ENCODE measurements around the gene HLA-DMB.

The HLA-DMB gene

DNA sequence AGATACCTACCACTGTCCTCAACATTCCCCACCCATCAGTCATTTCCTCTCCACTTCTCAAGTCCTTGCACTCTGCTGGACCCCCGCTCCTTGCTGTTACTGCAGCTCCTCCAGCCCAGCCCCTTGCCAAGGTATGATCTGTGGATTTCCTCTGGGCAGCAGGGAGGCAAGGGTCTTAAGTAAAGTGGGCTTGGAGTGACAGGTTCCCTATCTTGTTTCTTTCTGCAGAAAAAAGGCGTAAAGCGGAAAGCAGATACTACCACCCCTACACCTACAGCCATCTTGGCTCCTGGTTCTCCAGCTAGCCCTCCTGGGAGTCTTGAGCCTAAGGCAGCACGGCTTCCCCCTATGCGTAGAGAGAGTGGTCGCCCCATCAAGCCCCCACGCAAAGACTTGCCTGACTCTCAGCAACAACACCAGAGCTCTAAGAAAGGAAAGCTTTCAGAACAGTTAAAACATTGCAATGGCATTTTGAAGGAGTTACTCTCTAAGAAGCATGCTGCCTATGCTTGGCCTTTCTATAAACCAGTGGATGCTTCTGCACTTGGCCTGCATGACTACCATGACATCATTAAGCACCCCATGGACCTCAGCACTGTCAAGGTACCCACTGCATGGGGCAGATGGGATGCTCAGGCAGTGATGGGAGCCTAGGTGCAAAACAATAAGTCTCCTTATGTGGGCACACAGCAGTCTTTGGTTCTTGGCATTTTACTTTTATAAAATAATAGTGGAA, 35.7 kb upstream of the HLA-DMB start:
- TF ChIP-seq NFIC (IDR thresholded peaks at IDR 0.05): no peak
- no peak for TF ChIP-seq TEAD4 (IDR thresholded peaks at IDR 0.05)
- no peak for TF ChIP-seq ZBTB7A (IDR thresholded peaks at IDR 0.05; ENCODE audit: low read depth)
- no peak for TF ChIP-seq YY1 (IDR thresholded peaks at IDR 0.05; ENCODE audit: low read depth)
- TF ChIP-seq FOXM1 (IDR thresholded peaks at IDR 0.05; ENCODE audit: borderline replicate concordance, low read depth): no peak
- no peak for TF ChIP-seq RAD21 (IDR thresholded peaks at IDR 0.05; ENCODE audit: low read depth)
- no peak for TF ChIP-seq CREB1 (IDR thresholded peaks at IDR 0.05; ENCODE audit: low read depth)
- TF ChIP-seq, protein P1, sequence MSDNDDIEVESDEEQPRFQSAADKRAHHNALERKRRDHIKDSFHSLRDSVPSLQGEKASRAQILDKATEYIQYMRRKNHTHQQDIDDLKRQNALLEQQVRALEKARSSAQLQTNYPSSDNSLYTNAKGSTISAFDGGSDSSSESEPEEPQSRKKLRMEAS (IDR thresholded peaks at IDR 0.05): no peak
- no peak for TF ChIP-seq TAF1 (IDR thresholded peaks at IDR 0.05; ENCODE audit: low read depth)
- no peak for TF ChIP-seq EGR1 (IDR thresholded peaks at IDR 0.05)
- TF ChIP-seq, protein P2, sequence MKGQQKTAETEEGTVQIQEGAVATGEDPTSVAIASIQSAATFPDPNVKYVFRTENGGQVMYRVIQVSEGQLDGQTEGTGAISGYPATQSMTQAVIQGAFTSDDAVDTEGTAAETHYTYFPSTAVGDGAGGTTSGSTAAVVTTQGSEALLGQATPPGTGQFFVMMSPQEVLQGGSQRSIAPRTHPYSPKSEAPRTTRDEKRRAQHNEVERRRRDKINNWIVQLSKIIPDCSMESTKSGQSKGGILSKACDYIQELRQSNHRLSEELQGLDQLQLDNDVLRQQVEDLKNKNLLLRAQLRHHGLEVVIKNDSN (IDR thresholded peaks at IDR 0.05): no peak
- TF ChIP-seq, protein P3, sequence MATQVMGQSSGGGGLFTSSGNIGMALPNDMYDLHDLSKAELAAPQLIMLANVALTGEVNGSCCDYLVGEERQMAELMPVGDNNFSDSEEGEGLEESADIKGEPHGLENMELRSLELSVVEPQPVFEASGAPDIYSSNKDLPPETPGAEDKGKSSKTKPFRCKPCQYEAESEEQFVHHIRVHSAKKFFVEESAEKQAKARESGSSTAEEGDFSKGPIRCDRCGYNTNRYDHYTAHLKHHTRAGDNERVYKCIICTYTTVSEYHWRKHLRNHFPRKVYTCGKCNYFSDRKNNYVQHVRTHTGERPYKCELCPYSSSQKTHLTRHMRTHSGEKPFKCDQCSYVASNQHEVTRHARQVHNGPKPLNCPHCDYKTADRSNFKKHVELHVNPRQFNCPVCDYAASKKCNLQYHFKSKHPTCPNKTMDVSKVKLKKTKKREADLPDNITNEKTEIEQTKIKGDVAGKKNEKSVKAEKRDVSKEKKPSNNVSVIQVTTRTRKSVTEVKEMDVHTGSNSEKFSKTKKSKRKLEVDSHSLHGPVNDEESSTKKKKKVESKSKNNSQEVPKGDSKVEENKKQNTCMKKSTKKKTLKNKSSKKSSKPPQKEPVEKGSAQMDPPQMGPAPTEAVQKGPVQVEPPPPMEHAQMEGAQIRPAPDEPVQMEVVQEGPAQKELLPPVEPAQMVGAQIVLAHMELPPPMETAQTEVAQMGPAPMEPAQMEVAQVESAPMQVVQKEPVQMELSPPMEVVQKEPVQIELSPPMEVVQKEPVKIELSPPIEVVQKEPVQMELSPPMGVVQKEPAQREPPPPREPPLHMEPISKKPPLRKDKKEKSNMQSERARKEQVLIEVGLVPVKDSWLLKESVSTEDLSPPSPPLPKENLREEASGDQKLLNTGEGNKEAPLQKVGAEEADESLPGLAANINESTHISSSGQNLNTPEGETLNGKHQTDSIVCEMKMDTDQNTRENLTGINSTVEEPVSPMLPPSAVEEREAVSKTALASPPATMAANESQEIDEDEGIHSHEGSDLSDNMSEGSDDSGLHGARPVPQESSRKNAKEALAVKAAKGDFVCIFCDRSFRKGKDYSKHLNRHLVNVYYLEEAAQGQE (IDR thresholded peaks at IDR 0.05; ENCODE audit: low read depth): no peak
- TF ChIP-seq TCF12 (IDR thresholded peaks at IDR 0.05; ENCODE audit: low read depth): no peak
- TF ChIP-seq CEBPB (IDR thresholded peaks at IDR 0.05): no peak
- TF ChIP-seq EP300 (IDR thresholded peaks at IDR 0.05; ENCODE audit: borderline replicate concordance): no peak

DNA sequence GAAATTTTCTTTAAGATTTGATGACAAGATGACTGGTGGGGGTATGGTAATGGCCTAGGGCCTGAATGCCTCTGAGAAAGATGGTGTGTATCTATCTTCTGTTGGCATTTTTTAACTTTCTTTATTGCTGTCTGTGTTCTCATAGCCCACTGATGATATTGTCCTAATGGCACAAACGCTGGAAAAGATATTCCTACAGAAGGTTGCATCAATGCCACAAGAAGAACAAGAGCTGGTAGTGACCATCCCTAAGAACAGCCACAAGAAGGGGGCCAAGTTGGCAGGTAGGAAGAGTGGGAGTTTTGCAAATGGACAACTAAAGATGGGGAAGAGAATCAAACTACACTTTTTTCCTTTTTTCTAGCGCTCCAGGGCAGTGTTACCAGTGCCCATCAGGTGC, 35.1 kb upstream of the HLA-DMB start:
- TF ChIP-seq TAF1 (IDR thresholded peaks at IDR 0.05; ENCODE audit: low read depth) (no peak), NFIC (IDR thresholded peaks at IDR 0.05) (no peak), CEBPB (IDR thresholded peaks at IDR 0.05) (no peak), FOXM1 (IDR thresholded peaks at IDR 0.05; ENCODE audit: borderline replicate concordance, low read depth) (no peak), EGR1 (IDR thresholded peaks at IDR 0.05) (no peak), TCF12 (IDR thresholded peaks at IDR 0.05; ENCODE audit: low read depth) (no peak), CREB1 (IDR thresholded peaks at IDR 0.05; ENCODE audit: low read depth) (no peak), TEAD4 (IDR thresholded peaks at IDR 0.05) (no peak), RAD21 (IDR thresholded peaks at IDR 0.05; ENCODE audit: low read depth) (no peak), YY1 (IDR thresholded peaks at IDR 0.05; ENCODE audit: low read depth) (no peak), ZBTB7A (IDR thresholded peaks at IDR 0.05; ENCODE audit: low read depth) (no peak), EP300 (IDR thresholded peaks at IDR 0.05; ENCODE audit: borderline replicate concordance) (no peak)
- TF ChIP-seq, protein P2 (IDR thresholded peaks at IDR 0.05): no peak
- TF ChIP-seq, protein P3 (IDR thresholded peaks at IDR 0.05; ENCODE audit: low read depth): no peak
- TF ChIP-seq, protein P1 (IDR thresholded peaks at IDR 0.05): no peak

DNA sequence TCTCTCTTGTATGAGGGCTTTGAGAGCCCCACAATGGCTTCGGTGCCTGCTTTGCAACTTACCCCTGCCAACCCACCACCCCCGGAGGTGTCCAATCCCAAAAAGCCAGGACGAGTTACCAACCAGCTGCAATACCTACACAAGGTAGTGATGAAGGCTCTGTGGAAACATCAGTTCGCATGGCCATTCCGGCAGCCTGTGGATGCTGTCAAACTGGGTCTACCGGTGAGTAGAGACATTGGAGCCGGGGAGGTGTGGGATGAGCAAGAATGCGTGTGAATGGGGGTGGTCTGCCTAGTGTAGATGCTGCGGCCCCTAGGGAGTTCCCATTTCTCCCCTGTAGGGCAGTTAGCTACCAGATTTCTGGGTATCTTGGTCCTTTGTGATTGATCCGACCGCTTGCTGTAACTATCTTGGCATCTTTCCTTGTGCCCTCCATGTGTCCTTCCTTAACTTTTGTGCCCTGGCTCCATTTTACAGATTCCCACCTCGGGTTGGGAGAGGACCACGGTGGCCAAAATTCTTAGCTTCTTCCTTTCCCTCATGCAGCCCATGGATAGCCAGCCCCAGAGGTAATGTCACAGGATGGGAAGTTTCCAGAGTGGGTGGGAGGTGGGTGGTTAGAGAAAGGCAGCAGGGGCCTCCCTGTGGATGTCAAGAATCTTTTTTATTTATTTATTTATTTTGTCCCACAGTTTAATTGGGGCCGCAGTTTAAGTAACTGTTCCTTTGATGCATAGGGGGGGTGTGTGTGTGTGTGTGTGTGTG, 33.9 kb upstream of the HLA-DMB start:
- TF ChIP-seq EGR1 (IDR thresholded peaks at IDR 0.05) (no peak), TEAD4 (IDR thresholded peaks at IDR 0.05) (no peak), NFIC (IDR thresholded peaks at IDR 0.05) (no peak), TCF12 (IDR thresholded peaks at IDR 0.05; ENCODE audit: low read depth) (no peak), FOXM1 (IDR thresholded peaks at IDR 0.05; ENCODE audit: borderline replicate concordance, low read depth) (no peak), YY1 (IDR thresholded peaks at IDR 0.05; ENCODE audit: low read depth) (no peak), ZBTB7A (IDR thresholded peaks at IDR 0.05; ENCODE audit: low read depth) (no peak), CEBPB (IDR thresholded peaks at IDR 0.05) (no peak), CREB1 (IDR thresholded peaks at IDR 0.05; ENCODE audit: low read depth) (no peak), TAF1 (IDR thresholded peaks at IDR 0.05; ENCODE audit: low read depth) (no peak), EP300 (IDR thresholded peaks at IDR 0.05; ENCODE audit: borderline replicate concordance) (no peak)
- TF ChIP-seq, protein P2 (IDR thresholded peaks at IDR 0.05): no peak
- TF ChIP-seq, protein P3 (IDR thresholded peaks at IDR 0.05; ENCODE audit: low read depth): no peak
